Lower leg skin (tissue), 4 donors: ENCODE data around the gene DPP10. TPM values are rescaled to one million over a fixed set of nuclear protein-coding genes. Genes with fewer than 3 reads are reported as not detected.
"Not testable (repeated sequence)": the region's sequence is repeated elsewhere in the genome, so short reads cannot be mapped to it uniquely, and the experiment has no call there.

Experiments
- DNase-seq, 2 donors: peaks; one replicate each; pipeline ENCODE4 v3.0.0-alpha.2; 2019; ENCODE audit warnings: low spot score in 2 of 2
- H3K4me3 ChIP-seq: fragments of 200-600 bp; sonication (generic); 2 replicates; pipeline ENCODE4 v1.5.1; 2017; ENCODE audit warnings: mild to moderate bottlenecking, low read depth; ENCODE audit not compliant: poor library complexity, severe bottlenecking
- CTCF ChIP-seq, 3 donors: fragments of 450-650 bp; IDR thresholded peaks; one replicate each; pipeline ENCODE4 v1.5.1; 2016; ENCODE audit warnings: antibody characterized with exemption in 3 of 3, mild to moderate bottlenecking in 3 of 3, moderate library complexity in 2 of 3
- POLR2A ChIP-seq, 2 donors: fragments of 450-650 bp; IDR thresholded peaks; one replicate each; pipeline ENCODE4 v1.6.1; 2016 to 2017; ENCODE audit warnings: antibody characterized with exemption in 2 of 2, mild to moderate bottlenecking in 1 of 2, moderate library complexity in 1 of 2
- WGBS, 2 donors: methylation state at CpG; one replicate each; pipeline ENCODE4 v1.1.5; 2018; 5-methylcytosine and 5-hydroxymethylcytosine counted together
- intact Hi-C: fragments of 100-400 bp; cut with DNase I; formaldehyde crosslinking; loops from one replicate; pipeline ENCODE4 v1.15.0; 2023; ENCODE audit warnings: low total_unique reads
- total RNA-seq, 4 donors: library from RNA; depleted of rRNA; stranded (reverse); fragments of >200 nt; gene quantifications; one replicate each; pipeline ENCODE4 v1.1.0, GENCODE V29; 2016

The DPP10 gene
- total RNA-seq, 4 donors from 2014 or later = 1.1 TPM; not detected in 3

DNA sequence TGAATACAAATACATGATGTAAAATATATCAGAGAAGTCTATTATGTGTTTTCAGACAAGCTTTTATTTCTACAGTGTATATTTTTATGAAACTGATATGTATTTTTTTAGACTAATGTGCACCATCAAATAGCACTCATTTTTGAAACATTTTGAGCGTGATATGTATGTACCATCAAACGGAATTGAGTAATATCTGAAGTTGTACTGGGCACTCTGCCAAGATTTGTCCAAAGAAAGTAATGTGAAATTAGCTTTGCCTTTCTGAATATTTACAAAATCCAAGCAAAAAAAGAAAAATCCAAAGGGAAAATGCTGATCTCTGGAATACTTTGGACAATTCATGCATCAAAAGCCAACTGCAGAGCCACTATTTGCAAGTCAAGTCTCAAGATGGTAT lies 972.0 kb downstream of the DPP10 start:
- no peak overlapping the region for H3K4me3 ChIP-seq
- 36 to 48% methylated on average over 2 of the region's 2 CpGs for WGBS, 2 donors

DNA sequence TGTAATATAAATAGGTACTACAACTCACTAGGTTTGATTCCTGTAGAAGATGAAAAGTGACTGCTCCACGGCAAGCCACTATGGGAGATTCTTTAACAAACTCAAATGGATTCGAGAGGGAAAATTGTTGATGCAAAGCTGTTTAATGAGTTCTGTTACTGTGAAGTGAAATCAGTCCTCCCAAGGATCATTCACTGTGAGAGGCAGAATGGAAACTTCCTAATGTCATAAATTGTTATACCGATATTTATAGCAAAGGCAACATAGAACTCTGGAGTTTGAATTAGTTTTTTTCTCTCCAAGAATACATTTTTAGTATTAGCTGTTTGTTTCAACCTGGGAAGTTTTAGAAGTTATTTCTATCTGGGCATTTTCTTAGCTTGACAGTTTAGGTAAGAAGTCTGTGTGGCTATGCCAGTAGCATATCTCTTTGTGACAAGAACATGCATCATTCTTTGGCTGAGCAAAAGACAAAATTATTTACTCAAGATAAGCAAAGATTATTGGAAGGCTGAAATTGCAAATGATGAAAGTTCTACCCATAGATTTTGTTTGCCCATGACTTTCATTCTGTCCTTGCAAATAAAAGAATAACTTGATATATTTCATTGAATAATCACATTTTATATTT lies 979.7 kb downstream of the DPP10 start:
- intact Hi-C loops = no loop called here
- no peak overlapping the region for H3K4me3 ChIP-seq
- TF ChIP-seq CTCF (IDR thresholded peaks at IDR 0.05) (no peak), POLR2A (IDR thresholded peaks at IDR 0.05) (no peak)
- no peak for DNase-seq
- WGBS, 2 donors = 80 to 85% methylated on average over 3 of the region's 3 CpGs

More for the DNA sequence above, 972.0 kb downstream of the DPP10 start:
- no peak for TF ChIP-seq CTCF (IDR thresholded peaks at IDR 0.05)
- no peak for TF ChIP-seq POLR2A (IDR thresholded peaks at IDR 0.05)
- intact Hi-C loops = no loop called here
- no peak for DNase-seq

- TF ChIP-seq CTCF (IDR thresholded peaks at IDR 0.05) (no peak), POLR2A (IDR thresholded peaks at IDR 0.05) (no peak)
Measured at GRCh38 chr2:115427436-115427835, 985.0 kb downstream of the DPP10 start.

DNA sequence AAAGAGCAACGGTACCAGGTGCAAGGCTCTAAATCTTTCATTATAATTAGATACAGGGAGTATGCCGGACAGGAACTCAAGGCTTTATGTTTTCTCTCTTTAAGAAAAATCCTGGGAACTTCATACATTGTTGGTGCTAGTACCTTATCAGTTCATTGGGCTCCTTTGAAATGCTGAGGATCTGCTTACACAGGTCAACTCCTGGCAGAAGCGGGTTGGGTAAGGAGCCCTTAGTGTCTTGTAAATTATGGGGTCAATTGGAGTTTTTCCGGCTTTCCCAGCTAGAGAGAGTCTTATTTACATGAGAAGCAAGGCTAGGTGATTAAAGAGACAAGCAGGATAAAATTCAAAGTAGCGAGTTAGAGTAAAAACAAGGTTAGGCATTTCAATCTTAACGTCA lies 998.3 kb downstream of the DPP10 start:
- DNase-seq, H3K4me3 ChIP-seq, intact Hi-C loops: not testable (repeated sequence)
- WGBS, 2 donors = 41 to 47% methylated on average over 6 of the region's 6 CpGs

More at GRCh38 chr2:115427436-115427835, 985.0 kb downstream of the DPP10 start:
- no peak for DNase-seq
- H3K4me3 ChIP-seq = no peak overlapping the region
- 90% methylated on average over 1 of the region's 1 CpG; no CpG with 5 or more reads in 1 of the 2 donors for WGBS, 2 donors
- intact Hi-C loops = no loop called here

- TF ChIP-seq CTCF (IDR thresholded peaks at IDR 0.05) (no peak), POLR2A (IDR thresholded peaks at IDR 0.05) (no peak)
- no peak for DNase-seq
- H3K4me3 ChIP-seq = no peak overlapping the region
- 50 to 60% methylated on average over 1 of the region's 1 CpG for WGBS, 2 donors
- intact Hi-C loops = no loop called here
Measured at GRCh38 chr2:115443539-115444185, 1001.2 kb downstream of the DPP10 start.

GRCh38 chr2:115460008-115460407 lies 1017.6 kb downstream of the DPP10 start:
- no peak for TF ChIP-seq POLR2A (IDR thresholded peaks at IDR 0.05)
- no peak for TF ChIP-seq CTCF (IDR thresholded peaks at IDR 0.05)
- DNase-seq = no peak
- H3K4me3 ChIP-seq = no peak overlapping the region
- intact Hi-C loops = no loop called here
- 60 to 79% methylated on average over 2 of the region's 2 CpGs for WGBS, 2 donors
